Measurements from ENCODE around the gene DNAH3.
"Not testable (repeated sequence)": the region's sequence is repeated elsewhere in the genome, so short reads cannot be mapped to it uniquely, and the experiment has no call there.

DNAH3 gene

GRCh38 chr16:21116148-21116693, 34.4 kb downstream of the DNAH3 start:
- no peak for DNase-seq

GRCh38 chr16:21115551-21115950, 35.1 kb downstream of the DNAH3 start:
- DNase-seq = not testable (repeated sequence)

GRCh38 chr16:21103941-21104860, 46.4 kb downstream of the DNAH3 start:
- no peak for DNase-seq

GRCh38 chr16:21101631-21102420, 48.8 kb downstream of the DNAH3 start:
- peak; percentile 9 for DNase-seq

GRCh38 chr16:21100447-21100846, 50.2 kb downstream of the DNAH3 start:
- no peak for DNase-seq

GRCh38 chr16:21097151-21097550, 53.5 kb downstream of the DNAH3 start:
- DNase-seq = no peak

GRCh38 chr16:21094719-21095118, 55.9 kb downstream of the DNAH3 start:
- DNase-seq = not testable (repeated sequence)

- no peak for DNase-seq
Measured at GRCh38 chr16:21092951-21093350, 57.7 kb downstream of the DNAH3 start.

GRCh38 chr16:21088646-21089538, 61.8 kb downstream of the DNAH3 start:
- no peak for DNase-seq

GRCh38 chr16:21088143-21088542, 62.5 kb downstream of the DNAH3 start:
- DNase-seq = no peak

GRCh38 chr16:21084631-21085225, 65.9 kb downstream of the DNAH3 start:
- no peak for DNase-seq

GRCh38 chr16:21083729-21084268, 66.8 kb downstream of the DNAH3 start:
- DNase-seq = peak; percentile 34 to 55

- no peak for DNase-seq
Measured at GRCh38 chr16:21081329-21081728, 69.3 kb downstream of the DNAH3 start.

- DNase-seq = no peak
Measured at GRCh38 chr16:21078563-21078962, 72.1 kb downstream of the DNAH3 start.

- no peak for DNase-seq
Measured at GRCh38 chr16:21076186-21076883, 74.3 kb downstream of the DNAH3 start.

- no peak for DNase-seq
Measured at GRCh38 chr16:21075252-21075651, 75.4 kb downstream of the DNAH3 start.

- DNase-seq = no peak
Measured at GRCh38 chr16:21072976-21073375, 77.7 kb downstream of the DNAH3 start.

GRCh38 chr16:21071741-21072140, 78.9 kb downstream of the DNAH3 start:
- DNase-seq = no peak

- DNase-seq = no peak
Measured at GRCh38 chr16:21070564-21070963, 80.1 kb downstream of the DNAH3 start.

GRCh38 chr16:21069986-21070385, 80.7 kb downstream of the DNAH3 start:
- DNase-seq = no peak

GRCh38 chr16:21064203-21064602, 86.4 kb downstream of the DNAH3 start:
- no peak for DNase-seq

All from activated CD4-positive, alpha-beta T cell treated with anti-CD3 and anti-CD28 coated beads for 4 hours (primary cell).